ENCODE data around the gene MAGEB1.

DNA sequence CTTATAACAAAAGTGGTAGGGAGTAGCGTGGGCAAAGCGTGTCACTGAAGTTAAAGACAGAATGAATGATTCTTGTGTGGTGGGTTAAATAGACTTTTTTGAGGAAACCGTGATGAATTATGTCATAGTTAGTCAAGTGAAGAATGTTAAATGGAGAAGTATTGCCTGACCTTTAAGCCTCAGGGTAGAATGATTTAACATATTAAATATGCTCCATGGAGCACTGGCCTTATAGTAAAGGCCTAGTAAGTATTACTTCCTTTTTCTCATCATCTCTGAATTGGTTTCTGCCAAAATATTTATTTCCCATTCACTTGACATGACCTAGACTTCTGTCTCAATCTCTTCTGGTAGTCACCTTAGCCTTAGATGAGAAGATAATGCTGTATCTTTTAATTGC lies 23.7 kb downstream of the MAGEB1 start:
- TF ChIP-seq ZFP3 (CRISPR knock-in tag; IDR thresholded peaks at IDR 0.05) (no peak), SNAI2 (CRISPR knock-in tag; IDR thresholded peaks at IDR 0.05) (no peak), GLIS3 (CRISPR knock-in tag; IDR thresholded peaks at IDR 0.05) (no peak), ZNF565 (CRISPR knock-in tag; conservative IDR thresholded peaks at IDR 0.05; ENCODE audit: low read depth) (no peak), RARB (CRISPR knock-in tag; IDR thresholded peaks at IDR 0.05) (no peak), ZNF70 (CRISPR knock-in tag; IDR thresholded peaks at IDR 0.05) (no peak), PPARA (CRISPR knock-in tag; IDR thresholded peaks at IDR 0.05; ENCODE audit: borderline replicate concordance) (no peak), ZNF8 (CRISPR knock-in tag; IDR thresholded peaks at IDR 0.05) (no peak)
- TF ChIP-seq, protein P1, sequence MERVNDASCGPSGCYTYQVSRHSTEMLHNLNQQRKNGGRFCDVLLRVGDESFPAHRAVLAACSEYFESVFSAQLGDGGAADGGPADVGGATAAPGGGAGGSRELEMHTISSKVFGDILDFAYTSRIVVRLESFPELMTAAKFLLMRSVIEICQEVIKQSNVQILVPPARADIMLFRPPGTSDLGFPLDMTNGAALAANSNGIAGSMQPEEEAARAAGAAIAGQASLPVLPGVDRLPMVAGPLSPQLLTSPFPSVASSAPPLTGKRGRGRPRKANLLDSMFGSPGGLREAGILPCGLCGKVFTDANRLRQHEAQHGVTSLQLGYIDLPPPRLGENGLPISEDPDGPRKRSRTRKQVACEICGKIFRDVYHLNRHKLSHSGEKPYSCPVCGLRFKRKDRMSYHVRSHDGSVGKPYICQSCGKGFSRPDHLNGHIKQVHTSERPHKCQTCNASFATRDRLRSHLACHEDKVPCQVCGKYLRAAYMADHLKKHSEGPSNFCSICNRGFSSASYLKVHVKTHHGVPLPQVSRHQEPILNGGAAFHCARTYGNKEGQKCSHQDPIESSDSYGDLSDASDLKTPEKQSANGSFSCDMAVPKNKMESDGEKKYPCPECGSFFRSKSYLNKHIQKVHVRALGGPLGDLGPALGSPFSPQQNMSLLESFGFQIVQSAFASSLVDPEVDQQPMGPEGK (CRISPR knock-in tag; IDR thresholded peaks at IDR 0.05; ENCODE audit: borderline replicate concordance): no peak
- TF ChIP-seq, protein P2, sequence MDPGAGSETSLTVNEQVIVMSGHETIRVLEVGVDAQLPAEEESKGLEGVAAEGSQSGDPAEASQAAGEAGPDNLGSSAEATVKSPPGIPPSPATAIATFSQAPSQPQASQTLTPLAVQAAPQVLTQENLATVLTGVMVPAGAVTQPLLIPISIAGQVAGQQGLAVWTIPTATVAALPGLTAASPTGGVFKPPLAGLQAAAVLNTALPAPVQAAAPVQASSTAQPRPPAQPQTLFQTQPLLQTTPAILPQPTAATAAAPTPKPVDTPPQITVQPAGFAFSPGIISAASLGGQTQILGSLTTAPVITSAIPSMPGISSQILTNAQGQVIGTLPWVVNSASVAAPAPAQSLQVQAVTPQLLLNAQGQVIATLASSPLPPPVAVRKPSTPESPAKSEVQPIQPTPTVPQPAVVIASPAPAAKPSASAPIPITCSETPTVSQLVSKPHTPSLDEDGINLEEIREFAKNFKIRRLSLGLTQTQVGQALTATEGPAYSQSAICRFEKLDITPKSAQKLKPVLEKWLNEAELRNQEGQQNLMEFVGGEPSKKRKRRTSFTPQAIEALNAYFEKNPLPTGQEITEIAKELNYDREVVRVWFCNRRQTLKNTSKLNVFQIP (CRISPR knock-in tag; IDR thresholded peaks at IDR 0.05; ENCODE audit: borderline replicate concordance, low read depth): no peak
- TF ChIP-seq, protein P3, sequence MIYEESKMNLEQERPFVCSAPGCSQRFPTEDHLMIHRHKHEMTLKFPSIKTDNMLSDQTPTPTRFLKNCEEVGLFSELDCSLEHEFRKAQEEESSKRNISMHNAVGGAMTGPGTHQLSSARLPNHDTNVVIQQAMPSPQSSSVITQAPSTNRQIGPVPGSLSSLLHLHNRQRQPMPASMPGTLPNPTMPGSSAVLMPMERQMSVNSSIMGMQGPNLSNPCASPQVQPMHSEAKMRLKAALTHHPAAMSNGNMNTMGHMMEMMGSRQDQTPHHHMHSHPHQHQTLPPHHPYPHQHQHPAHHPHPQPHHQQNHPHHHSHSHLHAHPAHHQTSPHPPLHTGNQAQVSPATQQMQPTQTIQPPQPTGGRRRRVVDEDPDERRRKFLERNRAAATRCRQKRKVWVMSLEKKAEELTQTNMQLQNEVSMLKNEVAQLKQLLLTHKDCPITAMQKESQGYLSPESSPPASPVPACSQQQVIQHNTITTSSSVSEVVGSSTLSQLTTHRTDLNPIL (CRISPR knock-in tag; IDR thresholded peaks at IDR 0.05; ENCODE audit: low read depth): no peak

Measured in SK-N-SH treated with all-trans-retinoic acid at 6 μM for 48 hours (cell line).